GM12878 (cell line): Measurements from ENCODE around the gene PTPRN2. TPM values are rescaled to one million over a fixed set of nuclear protein-coding genes. Genes with fewer than 3 reads are reported as not detected.

ENCODE experiments used
- ATAC-seq: fragments of 200-7000 bp; cut with Tn5 transposase; 3 replicates; pipeline ENCODE4 v1.9.1; 2020; ENCODE audit warnings: mild to moderate bottlenecking, moderate library complexity
- BruUV-seq: library from RNA; stranded (reverse); fragments of 400-500 nt; replicated peaks from 2 replicates; lab custom pipeline; 2021; lab: Mats Ljungman, UMichigan
- CTCF ChIA-PET: fragments of 300-600 bp; sonication (Branson Sonifier 250); formaldehyde crosslinking; extraction: SDS; loops from one replicate; lab custom pipeline; 2021; ENCODE audit warnings: inconsistent platforms; lab: Yijun Ruan, JAX
- POLR2A ChIA-PET: fragments of 350-600 bp; formaldehyde crosslinking; extraction: SDS; loops from one replicate; lab custom pipeline; 2021; ENCODE audit warnings: inconsistent platforms; lab: Charles Lee
- RAD21 ChIA-PET: fragments of 300-600 bp; sonication (Branson Sonifier 250); formaldehyde crosslinking; loops from one replicate; lab custom pipeline; 2023; ENCODE audit warnings: antibody characterized with exemption; ENCODE audit not compliant: unreplicated experiment; lab: Charles Lee
- SMC1A ChIA-PET: fragments of 300-600 bp; sonication (Branson Sonifier 250); formaldehyde crosslinking; loops from one replicate; lab custom pipeline; 2023; ENCODE audit not compliant: unreplicated experiment, uncharacterized antibody; lab: Charles Lee
- DNase-seq: peaks from one replicate; pipeline ENCODE4 v3.0.0-alpha.2; 2011; ENCODE audit warnings: low read depth, low spot score
- FAIRE-seq: peaks from 3 replicates; lab custom pipeline; 2011; peaks lifted over from hg19 to GRCh38; lab: Jason Lieb, UNC
- H2AFZ ChIP-seq: 2 replicates; pipeline ENCODE4 v1.6.0; 2011; ENCODE audit warnings: low read depth, low read length, control low read depth; ENCODE audit not compliant: control insufficient read depth
- H3K27ac ChIP-seq: 2 replicates; pipeline ENCODE4 v1.5.1; 2011; ENCODE audit warnings: control low read depth; ENCODE audit not compliant: control insufficient read depth, insufficient read depth
- H3K27me3 ChIP-seq, 2 experiments: replicated peaks in 1 of 2; 2 replicates each; pipeline versions ENCODE4 v1.6.0 to v1.6.1; 2011; ENCODE audit warnings: low read length in 1 of 2; ENCODE audit not compliant: control insufficient read depth in 2 of 2, insufficient read depth in 2 of 2
- H3K36me3 ChIP-seq, 2 experiments: 2 replicates each; pipeline ENCODE4 v1.5.1; 2011; ENCODE audit warnings: low read length in 1 of 2; ENCODE audit not compliant: control insufficient read depth in 2 of 2, insufficient read depth in 2 of 2
- H3K4me1 ChIP-seq: 2 replicates; pipeline ENCODE4 v1.6.1; 2011; ENCODE audit warnings: mild to moderate bottlenecking, low read length, moderate library complexity, mixed read lengths; ENCODE audit not compliant: control insufficient read depth, insufficient read depth
- H3K4me2 ChIP-seq: 2 replicates; pipeline ENCODE4 v1.6.0; 2011; ENCODE audit warnings: control low read depth; ENCODE audit not compliant: control insufficient read depth, insufficient read depth
- H3K4me3 ChIP-seq: fragments of 200-600 bp; sonication (generic); 2 replicates; pipeline ENCODE4 v1.5.1; 2016
- H3K79me2 ChIP-seq: 2 replicates; pipeline ENCODE4 v1.6.0; 2011; ENCODE audit warnings: low read length; ENCODE audit not compliant: control insufficient read depth, insufficient read depth
- H3K9ac ChIP-seq: 2 replicates; pipeline ENCODE4 v1.8.0; 2011; ENCODE audit warnings: low read length, control low read depth, mixed read lengths; ENCODE audit not compliant: control insufficient read depth, insufficient read depth
- H3K9me3 ChIP-seq: replicated peaks from 3 replicates; pipeline ENCODE4 v1.5.1; 2011; ENCODE audit warnings: mild to moderate bottlenecking, low read length; ENCODE audit not compliant: control insufficient read depth, insufficient read depth
- H4K20me1 ChIP-seq: 2 replicates; pipeline ENCODE4 v1.6.0; 2011; ENCODE audit not compliant: control insufficient read depth, insufficient read depth
- ESRRA ChIP-seq: IDR thresholded peaks from 2 replicates; pipeline ENCODE4 v1.6.1; 2012; ENCODE audit warnings: mild to moderate bottlenecking, low read length, improper control_type of control experiment
- KLF5 ChIP-seq: fragments of 450-650 bp; IDR thresholded peaks from 2 replicates; pipeline ENCODE4 v1.6.1; 2014; ENCODE audit warnings: mild to moderate bottlenecking; ENCODE audit not compliant: partially characterized antibody
- MTA3 ChIP-seq: IDR thresholded peaks from 2 replicates; pipeline ENCODE4 v1.6.1; 2012; ENCODE audit warnings: low read length, inconsistent platforms, borderline replicate concordance
- NFXL1 ChIP-seq: fragments of 450-650 bp; IDR thresholded peaks from 2 replicates; pipeline ENCODE4 v1.6.1; 2017; ENCODE audit warnings: antibody characterized with exemption, mild to moderate bottlenecking, borderline replicate concordance
- TCF3 ChIP-seq: IDR thresholded peaks from 2 replicates; pipeline ENCODE4 v1.6.1; 2012; ENCODE audit warnings: low read depth, mild to moderate bottlenecking, low read length, borderline replicate concordance; ENCODE audit not compliant: insufficient read depth
- ZNF207 ChIP-seq: fragments of 450-650 bp; IDR thresholded peaks from 2 replicates; pipeline ENCODE4 v1.6.1; 2014; ENCODE audit warnings: antibody characterized with exemption, mild to moderate bottlenecking, borderline replicate concordance
- WGBS: methylation state at CpG from one replicate; pipeline ENCODE4 v1.1.6; 2016; ENCODE audit warnings: low lambda C conversion rate; ENCODE audit not compliant: insufficient replicate concordance, insufficient coverage; ENCODE audit errors: missing lambda C conversion rate; 5-methylcytosine and 5-hydroxymethylcytosine counted together
- in situ Hi-C: fragments of 300-500 bp; cut with MboI; formaldehyde crosslinking; loops from 9 replicates; pipeline ENCODE4 v1.14.3; 2018; ENCODE audit warnings: mixed read lengths
- intact Hi-C: fragments of 100-400 bp; cut with micrococcal nuclease; formaldehyde crosslinking; loops from one replicate; pipeline ENCODE4 v1.14.2; 2022; ENCODE audit not compliant: unreplicated experiment
- polyA plus RNA-seq, 11 experiments: library from polyadenylated mRNA; depleted of rRNA in 4 of 11; unstranded in 6 of 11; stranded (reverse) in 5 of 11; fragments of >200 nt; fragmentation: Nextera tagmentation in 4 of 11; fragmentation: Illumina TruSeq in 1 of 11; extraction: Ambion mirVana in 4 of 11; extraction: Trizol in 1 of 11; gene quantifications; 1 replicate in 1 of 11; 2 replicates in 10 of 11; pipeline versions ENCODE4 v1.2.1 to v1.2.3, GENCODE V29; 2011 to 2016; ENCODE audit warnings: inconsistent platforms in 2 of 11, missing spikeins in 2 of 11, low read depth in 1 of 11
- total RNA-seq, 4 experiments: library from RNA; depleted of rRNA in 3 of 4; stranded (reverse); fragments of >200 nt in 3 of 4; fragmentation: Illumina TruSeq in 1 of 4; extraction: Trizol in 1 of 4; gene quantifications; 2 replicates each; pipeline versions ENCODE4 v1.2.1 to v1.2.3, GENCODE V29; 2013 to 2021
- TF ChIP-seq, protein P1 (sequence below): IDR thresholded peaks from 2 replicates; pipeline ENCODE4 v1.6.1; 2012; ENCODE audit warnings: low read depth, low read length, improper control_type of control experiment
- TF ChIP-seq, protein P2 (sequence below): fragments of 450-650 bp; formaldehyde crosslinking; IDR thresholded peaks from 2 replicates; pipeline ENCODE4 v1.4.0; 2020; ENCODE audit warnings: mild to moderate bottlenecking, moderate library complexity

PTPRN2 gene
- total and polyA plus RNA-seq, 10 of the 15 experiments (the other 5 are each of a cell fraction or from before 2014, with no cell fraction given): 5.4 TPM; not detected in 9

DNA sequence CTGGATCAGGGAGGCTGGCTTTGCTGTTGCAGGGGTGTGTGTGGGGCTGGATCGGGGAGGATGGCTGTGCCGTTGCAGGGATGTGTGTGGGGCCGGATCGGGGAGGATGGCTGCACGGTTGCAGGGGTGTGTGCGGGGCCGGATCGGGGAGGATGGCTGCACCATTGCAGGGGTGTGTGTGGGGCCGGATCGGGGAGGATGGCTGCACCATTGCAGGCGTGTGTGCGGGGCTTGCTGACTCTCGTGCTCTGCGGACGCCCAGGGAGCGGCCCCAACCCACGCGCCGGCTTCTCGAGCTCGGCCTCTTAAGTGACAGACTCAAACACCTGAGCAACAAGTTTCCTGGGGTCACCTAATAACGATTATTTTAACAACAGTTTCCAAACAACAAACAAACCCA lies 732.6 kb downstream of the PTPRN2 start:
- Histone ChIP-seq H3K36me3 (no peaks in the 10 kb centered on the region), H3K4me2 (no peak overlapping the region), H3K4me3 (no peak overlapping the region), H3K9me3 (peaks cover 2% of the 10 kb centered on the region; the same call in 1 of the 3 replicates), H3K4me1 (no peaks in the 10 kb centered on the region), H3K27ac (no peak overlapping the region), H3K79me2 (no peaks in the 10 kb centered on the region), H2AFZ (no peak overlapping the region), H3K27me3 (no peaks in the 10 kb centered on the region), H4K20me1 (no peaks in the 10 kb centered on the region), H3K9ac (no peak overlapping the region)
- ChIA-PET RAD21 (no interaction called here), CTCF (no interaction called here), SMC1A (no interaction called here), POLR2A (no interaction called here)
- ATAC-seq: no peak
- in situ Hi-C loops: no loop called here
- FAIRE-seq: no peak
- intact Hi-C loops: no loop called here
- BruUV-seq: no TSS peak
- no peak for TF ChIP-seq NFXL1
- TF ChIP-seq, protein P1, sequence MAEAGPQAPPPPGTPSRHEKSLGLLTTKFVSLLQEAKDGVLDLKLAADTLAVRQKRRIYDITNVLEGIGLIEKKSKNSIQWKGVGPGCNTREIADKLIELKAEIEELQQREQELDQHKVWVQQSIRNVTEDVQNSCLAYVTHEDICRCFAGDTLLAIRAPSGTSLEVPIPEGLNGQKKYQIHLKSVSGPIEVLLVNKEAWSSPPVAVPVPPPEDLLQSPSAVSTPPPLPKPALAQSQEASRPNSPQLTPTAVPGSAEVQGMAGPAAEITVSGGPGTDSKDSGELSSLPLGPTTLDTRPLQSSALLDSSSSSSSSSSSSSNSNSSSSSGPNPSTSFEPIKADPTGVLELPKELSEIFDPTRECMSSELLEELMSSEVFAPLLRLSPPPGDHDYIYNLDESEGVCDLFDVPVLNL: no peak
- TF ChIP-seq KLF5: no peak
- no peak for TF ChIP-seq ESRRA
- TF ChIP-seq ZNF207: no peak
- no peak for TF ChIP-seq TCF3
- no peak for TF ChIP-seq MTA3
- TF ChIP-seq, protein P2, sequence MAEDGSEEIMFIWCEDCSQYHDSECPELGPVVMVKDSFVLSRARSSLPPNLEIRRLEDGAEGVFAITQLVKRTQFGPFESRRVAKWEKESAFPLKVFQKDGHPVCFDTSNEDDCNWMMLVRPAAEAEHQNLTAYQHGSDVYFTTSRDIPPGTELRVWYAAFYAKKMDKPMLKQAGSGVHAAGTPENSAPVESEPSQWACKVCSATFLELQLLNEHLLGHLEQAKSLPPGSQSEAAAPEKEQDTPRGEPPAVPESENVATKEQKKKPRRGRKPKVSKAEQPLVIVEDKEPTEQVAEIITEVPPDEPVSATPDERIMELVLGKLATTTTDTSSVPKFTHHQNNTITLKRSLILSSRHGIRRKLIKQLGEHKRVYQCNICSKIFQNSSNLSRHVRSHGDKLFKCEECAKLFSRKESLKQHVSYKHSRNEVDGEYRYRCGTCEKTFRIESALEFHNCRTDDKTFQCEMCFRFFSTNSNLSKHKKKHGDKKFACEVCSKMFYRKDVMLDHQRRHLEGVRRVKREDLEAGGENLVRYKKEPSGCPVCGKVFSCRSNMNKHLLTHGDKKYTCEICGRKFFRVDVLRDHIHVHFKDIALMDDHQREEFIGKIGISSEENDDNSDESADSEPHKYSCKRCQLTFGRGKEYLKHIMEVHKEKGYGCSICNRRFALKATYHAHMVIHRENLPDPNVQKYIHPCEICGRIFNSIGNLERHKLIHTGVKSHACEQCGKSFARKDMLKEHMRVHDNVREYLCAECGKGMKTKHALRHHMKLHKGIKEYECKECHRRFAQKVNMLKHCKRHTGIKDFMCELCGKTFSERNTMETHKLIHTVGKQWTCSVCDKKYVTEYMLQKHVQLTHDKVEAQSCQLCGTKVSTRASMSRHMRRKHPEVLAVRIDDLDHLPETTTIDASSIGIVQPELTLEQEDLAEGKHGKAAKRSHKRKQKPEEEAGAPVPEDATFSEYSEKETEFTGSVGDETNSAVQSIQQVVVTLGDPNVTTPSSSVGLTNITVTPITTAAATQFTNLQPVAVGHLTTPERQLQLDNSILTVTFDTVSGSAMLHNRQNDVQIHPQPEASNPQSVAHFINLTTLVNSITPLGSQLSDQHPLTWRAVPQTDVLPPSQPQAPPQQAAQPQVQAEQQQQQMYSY (CRISPR knock-in tag): no peak
- no peak for DNase-seq
- 69% methylated on average over 20 of the region's 22 CpGs for WGBS
